ENCODE measurements around the gene BMP2K.

BMP2K gene

GRCh38 chr4:78796526-78796925, 20.4 kb downstream of the BMP2K start:
- H3K9me3 ChIP-seq (ENCODE audit: control insufficient read depth, low read length) = no peaks in the 10 kb centered on the region
- no peak overlapping the region for H3K4me3 ChIP-seq (ENCODE audit: low read depth, low read length)
- H3K4me1 ChIP-seq = no peaks in the 10 kb centered on the region
- no peak for TF ChIP-seq CTCF (IDR thresholded peaks at IDR 0.05)
- no peak overlapping the region for H3K27ac ChIP-seq
- H3K9ac ChIP-seq = no peak overlapping the region
- no peaks in the 10 kb centered on the region for H3K27me3 ChIP-seq (ENCODE audit: control insufficient read depth, insufficient read depth, low read length)
- no peak overlapping the region for H2AFZ ChIP-seq
- no peaks in the 10 kb centered on the region for H3K36me3 ChIP-seq (ENCODE audit: control insufficient read depth, insufficient read depth, low read length)
- peaks cover 3% of the 10 kb centered on the region for H3K79me2 ChIP-seq
- H3K4me2 ChIP-seq (ENCODE audit: low read length) = no peak overlapping the region

- TF ChIP-seq CTCF (IDR thresholded peaks at IDR 0.05) = no peak
- Histone ChIP-seq H3K27ac (no peak overlapping the region), H3K4me1 (no peaks in the 10 kb centered on the region), H3K27me3 (ENCODE audit: control insufficient read depth, insufficient read depth, low read length) (no peaks in the 10 kb centered on the region), H3K4me3 (ENCODE audit: low read depth, low read length) (no peak overlapping the region), H2AFZ (no peak overlapping the region), H3K9ac (no peak overlapping the region), H3K36me3 (ENCODE audit: control insufficient read depth, insufficient read depth, low read length) (no peaks in the 10 kb centered on the region), H3K4me2 (ENCODE audit: low read length) (no peak overlapping the region), H3K79me2 (no peaks in the 10 kb centered on the region), H3K9me3 (ENCODE audit: control insufficient read depth, low read length) (no peaks in the 10 kb centered on the region)
Measured at GRCh38 chr4:78797777-78798284, 21.7 kb downstream of the BMP2K start.

GRCh38 chr4:78799551-78800495, 23.7 kb downstream of the BMP2K start:
- no peaks in the 10 kb centered on the region for H3K9me3 ChIP-seq (ENCODE audit: control insufficient read depth, low read length)
- H3K4me1 ChIP-seq = no peaks in the 10 kb centered on the region
- H3K4me2 ChIP-seq (ENCODE audit: low read length) = no peak overlapping the region
- H3K27ac ChIP-seq = no peak overlapping the region
- H2AFZ ChIP-seq = no peak overlapping the region
- H3K79me2 ChIP-seq = no peaks in the 10 kb centered on the region
- TF ChIP-seq CTCF (IDR thresholded peaks at IDR 0.05) = no peak
- no peaks in the 10 kb centered on the region for H3K27me3 ChIP-seq (ENCODE audit: control insufficient read depth, insufficient read depth, low read length)
- no peak overlapping the region for H3K9ac ChIP-seq
- no peak overlapping the region for H3K4me3 ChIP-seq (ENCODE audit: low read depth, low read length)
- no peaks in the 10 kb centered on the region for H3K36me3 ChIP-seq (ENCODE audit: control insufficient read depth, insufficient read depth, low read length)

- H3K27me3 ChIP-seq (ENCODE audit: control insufficient read depth, insufficient read depth, low read length) = no peaks in the 10 kb centered on the region
- H3K9ac ChIP-seq = no peak overlapping the region
- no peak overlapping the region for H3K27ac ChIP-seq
- H3K36me3 ChIP-seq (ENCODE audit: control insufficient read depth, insufficient read depth, low read length) = no peaks in the 10 kb centered on the region
- no peaks in the 10 kb centered on the region for H3K9me3 ChIP-seq (ENCODE audit: control insufficient read depth, low read length)
- H2AFZ ChIP-seq = no peak overlapping the region
- H3K4me3 ChIP-seq (ENCODE audit: low read depth, low read length) = no peak overlapping the region
- no peaks in the 10 kb centered on the region for H3K4me1 ChIP-seq
- no peaks in the 10 kb centered on the region for H3K79me2 ChIP-seq
- H3K4me2 ChIP-seq (ENCODE audit: low read length) = no peak overlapping the region
- TF ChIP-seq CTCF (IDR thresholded peaks at IDR 0.05) = no peak
Measured at GRCh38 chr4:78800965-78801364, 24.8 kb downstream of the BMP2K start.

Data from parathyroid adenoma (tissue), 2 donors.